Peyer's patch (tissue), 4 donors: ENCODE data around the gene YTHDF1.

Experiments
- POLR2A ChIP-seq, 2 donors: fragments of 450-650 bp; IDR thresholded peaks; one replicate each; pipeline ENCODE4 v1.5.1; 2017; ENCODE audit warnings: antibody characterized with exemption in 2 of 2, mild to moderate bottlenecking in 2 of 2, moderate library complexity in 2 of 2
- TF ChIP-seq, protein P1 (sequence below), 6 experiments: fragments of 450-650 bp in 4 of 6; fragments of 200-600 bp in 2 of 6; sonication (generic) in 1 of 6; IDR thresholded peaks; one replicate each; pipeline ENCODE4 v1.5.1; 2017 to 2019; ENCODE audit warnings: antibody characterized with exemption in 6 of 6, mild to moderate bottlenecking in 3 of 6, moderate library complexity in 1 of 6

- TF ChIP-seq, protein P1, sequence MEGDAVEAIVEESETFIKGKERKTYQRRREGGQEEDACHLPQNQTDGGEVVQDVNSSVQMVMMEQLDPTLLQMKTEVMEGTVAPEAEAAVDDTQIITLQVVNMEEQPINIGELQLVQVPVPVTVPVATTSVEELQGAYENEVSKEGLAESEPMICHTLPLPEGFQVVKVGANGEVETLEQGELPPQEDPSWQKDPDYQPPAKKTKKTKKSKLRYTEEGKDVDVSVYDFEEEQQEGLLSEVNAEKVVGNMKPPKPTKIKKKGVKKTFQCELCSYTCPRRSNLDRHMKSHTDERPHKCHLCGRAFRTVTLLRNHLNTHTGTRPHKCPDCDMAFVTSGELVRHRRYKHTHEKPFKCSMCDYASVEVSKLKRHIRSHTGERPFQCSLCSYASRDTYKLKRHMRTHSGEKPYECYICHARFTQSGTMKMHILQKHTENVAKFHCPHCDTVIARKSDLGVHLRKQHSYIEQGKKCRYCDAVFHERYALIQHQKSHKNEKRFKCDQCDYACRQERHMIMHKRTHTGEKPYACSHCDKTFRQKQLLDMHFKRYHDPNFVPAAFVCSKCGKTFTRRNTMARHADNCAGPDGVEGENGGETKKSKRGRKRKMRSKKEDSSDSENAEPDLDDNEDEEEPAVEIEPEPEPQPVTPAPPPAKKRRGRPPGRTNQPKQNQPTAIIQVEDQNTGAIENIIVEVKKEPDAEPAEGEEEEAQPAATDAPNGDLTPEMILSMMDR (IDR thresholded peaks at IDR 0.05): no peak
- no peak for TF ChIP-seq POLR2A (IDR thresholded peaks at IDR 0.05)
Measured at GRCh38 chr20:63219866-63220521, 4.1 kb upstream of the YTHDF1 start.
